PFSK-1 (cell line): Measurements from ENCODE around the gene LBR.

Experiments used
- FOXP2 ChIP-seq: optimal IDR thresholded peaks from 2 replicates; pipeline ENCODE3; 2011; ENCODE audit warnings: borderline replicate concordance, control low read depth, inconsistent platforms; ENCODE audit not compliant: insufficient read depth; ENCODE audit errors: extremely low read length, extremely low read depth
- POLR2AphosphoS5 ChIP-seq: IDR thresholded peaks from 2 replicates; pipeline ENCODE4 v1.6.1; 2012; ENCODE audit warnings: low read depth, mild to moderate bottlenecking, control low read depth, low read length, moderate library complexity
- SIN3A ChIP-seq: IDR thresholded peaks from 2 replicates; pipeline ENCODE4 v1.6.1; 2012; ENCODE audit warnings: mild to moderate bottlenecking, low read length, moderate library complexity, borderline replicate concordance; ENCODE audit not compliant: insufficient read depth
- TAF1 ChIP-seq: IDR thresholded peaks from 2 replicates; pipeline ENCODE4 v1.6.1; 2012; ENCODE audit warnings: low read length, control low read depth, borderline replicate concordance; ENCODE audit not compliant: insufficient read depth
- TF ChIP-seq, protein P1 (sequence below), 2 experiments: IDR thresholded peaks; 2 replicates each; pipeline versions ENCODE4 v1.6.1 to v1.8.0; 2011 to 2012; ENCODE audit warnings: low read depth in 2 of 2, low read length in 2 of 2, control low read depth in 1 of 2, inconsistent platforms in 1 of 2, mild to moderate bottlenecking in 1 of 2, moderate library complexity in 1 of 2; ENCODE audit not compliant: insufficient read depth in 1 of 2

Gene LBR

DNA sequence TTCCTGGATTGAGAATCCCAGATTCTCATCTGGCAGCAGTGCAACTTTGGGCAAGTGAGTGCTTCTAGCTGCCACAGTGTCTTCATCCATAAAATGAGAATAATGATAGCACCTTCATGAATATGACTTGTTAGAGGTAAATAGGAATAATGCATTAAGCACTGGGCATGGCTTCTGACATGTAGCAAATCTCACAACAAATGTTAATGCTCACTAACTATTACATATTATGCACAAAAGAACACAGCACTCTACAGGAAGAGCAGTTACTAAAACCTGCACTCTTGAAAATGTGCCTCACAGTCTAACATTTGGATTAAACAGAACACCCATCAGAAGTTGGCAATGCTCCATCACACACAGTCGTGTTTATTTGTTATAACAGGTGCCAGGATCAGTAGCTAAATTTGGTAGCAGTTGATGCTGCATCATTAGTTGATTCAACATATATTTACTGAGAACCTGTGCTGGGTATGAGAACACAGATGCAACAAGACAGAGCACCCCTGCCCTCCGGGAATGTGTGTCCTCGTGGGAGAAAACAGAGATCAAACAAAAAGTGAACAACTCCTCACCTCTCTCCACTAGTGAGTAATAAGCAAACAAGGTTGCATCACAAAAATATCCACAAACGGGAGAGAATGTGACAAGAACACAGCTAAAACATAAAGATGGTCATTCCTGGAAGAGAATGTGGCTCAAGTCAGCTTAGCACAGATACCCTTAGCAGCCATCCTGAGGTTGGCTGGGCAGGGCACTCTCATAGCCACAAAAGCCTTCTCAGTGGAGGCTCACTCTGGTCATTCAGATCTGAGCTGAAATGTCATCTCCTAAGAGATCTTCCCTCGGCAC lies 26.2 kb upstream of the LBR start:
- no peak for TF ChIP-seq FOXP2
- TF ChIP-seq, protein P1, sequence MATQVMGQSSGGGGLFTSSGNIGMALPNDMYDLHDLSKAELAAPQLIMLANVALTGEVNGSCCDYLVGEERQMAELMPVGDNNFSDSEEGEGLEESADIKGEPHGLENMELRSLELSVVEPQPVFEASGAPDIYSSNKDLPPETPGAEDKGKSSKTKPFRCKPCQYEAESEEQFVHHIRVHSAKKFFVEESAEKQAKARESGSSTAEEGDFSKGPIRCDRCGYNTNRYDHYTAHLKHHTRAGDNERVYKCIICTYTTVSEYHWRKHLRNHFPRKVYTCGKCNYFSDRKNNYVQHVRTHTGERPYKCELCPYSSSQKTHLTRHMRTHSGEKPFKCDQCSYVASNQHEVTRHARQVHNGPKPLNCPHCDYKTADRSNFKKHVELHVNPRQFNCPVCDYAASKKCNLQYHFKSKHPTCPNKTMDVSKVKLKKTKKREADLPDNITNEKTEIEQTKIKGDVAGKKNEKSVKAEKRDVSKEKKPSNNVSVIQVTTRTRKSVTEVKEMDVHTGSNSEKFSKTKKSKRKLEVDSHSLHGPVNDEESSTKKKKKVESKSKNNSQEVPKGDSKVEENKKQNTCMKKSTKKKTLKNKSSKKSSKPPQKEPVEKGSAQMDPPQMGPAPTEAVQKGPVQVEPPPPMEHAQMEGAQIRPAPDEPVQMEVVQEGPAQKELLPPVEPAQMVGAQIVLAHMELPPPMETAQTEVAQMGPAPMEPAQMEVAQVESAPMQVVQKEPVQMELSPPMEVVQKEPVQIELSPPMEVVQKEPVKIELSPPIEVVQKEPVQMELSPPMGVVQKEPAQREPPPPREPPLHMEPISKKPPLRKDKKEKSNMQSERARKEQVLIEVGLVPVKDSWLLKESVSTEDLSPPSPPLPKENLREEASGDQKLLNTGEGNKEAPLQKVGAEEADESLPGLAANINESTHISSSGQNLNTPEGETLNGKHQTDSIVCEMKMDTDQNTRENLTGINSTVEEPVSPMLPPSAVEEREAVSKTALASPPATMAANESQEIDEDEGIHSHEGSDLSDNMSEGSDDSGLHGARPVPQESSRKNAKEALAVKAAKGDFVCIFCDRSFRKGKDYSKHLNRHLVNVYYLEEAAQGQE (IDR thresholded peaks at IDR 0.05; ENCODE audit: insufficient read depth in 1 of 2, low read depth in 2 of 2, low read length in 2 of 2): no peak
- no peak for TF ChIP-seq TAF1
- no peak for TF ChIP-seq POLR2AphosphoS5
- TF ChIP-seq SIN3A: no peak

GRCh38 chr1:225451840-225452515 lies 24.1 kb upstream of the LBR start:
- no peak for TF ChIP-seq TAF1
- TF ChIP-seq, protein P1 (IDR thresholded peaks at IDR 0.05; ENCODE audit: insufficient read depth in 1 of 2, low read depth in 2 of 2, low read length in 2 of 2): no peak
- no peak for TF ChIP-seq SIN3A
- TF ChIP-seq POLR2AphosphoS5: no peak
- no peak for TF ChIP-seq FOXP2

GRCh38 chr1:225451340-225451739 lies 23.5 kb upstream of the LBR start:
- no peak for TF ChIP-seq POLR2AphosphoS5
- TF ChIP-seq TAF1: no peak
- TF ChIP-seq FOXP2: no peak
- TF ChIP-seq, protein P1 (IDR thresholded peaks at IDR 0.05; ENCODE audit: insufficient read depth in 1 of 2, low read depth in 2 of 2, low read length in 2 of 2): no peak
- TF ChIP-seq SIN3A: no peak

DNA sequence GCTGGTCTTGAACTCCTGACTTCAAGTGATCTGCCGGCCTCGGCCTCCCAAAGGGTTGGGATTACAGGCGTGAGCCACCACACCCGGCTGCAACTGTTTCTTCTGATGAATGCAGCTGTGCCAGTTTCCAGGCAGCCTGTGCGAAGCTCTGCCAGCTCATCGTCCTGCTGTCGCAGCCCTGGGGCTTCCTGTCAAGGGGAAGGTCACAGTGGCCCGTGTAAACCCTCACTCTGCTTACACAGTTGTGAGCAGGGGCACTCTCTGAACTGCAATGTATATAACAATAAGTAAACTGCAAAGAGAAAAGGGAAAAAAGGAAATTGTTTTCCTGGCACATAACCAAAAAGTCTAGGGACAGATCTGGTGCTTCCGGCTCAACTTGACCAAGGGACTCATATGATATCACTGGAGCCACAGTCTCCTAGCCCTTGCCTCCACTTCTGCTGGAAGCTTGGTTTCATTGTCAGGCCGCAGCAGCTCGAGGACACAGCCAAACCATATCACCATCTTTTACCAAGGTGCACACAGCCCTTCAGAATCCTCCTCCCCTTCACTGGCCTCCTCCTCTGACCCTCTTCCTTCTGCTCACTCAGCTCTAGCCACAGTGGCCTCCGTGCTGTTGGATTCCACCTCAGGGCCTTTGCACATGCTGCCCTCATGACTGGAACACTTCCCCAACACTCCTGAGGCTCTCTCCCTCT lies 22.8 kb upstream of the LBR start:
- TF ChIP-seq POLR2AphosphoS5: no peak
- TF ChIP-seq TAF1: no peak
- TF ChIP-seq FOXP2: no peak
- TF ChIP-seq SIN3A: no peak
- TF ChIP-seq, protein P1 (IDR thresholded peaks at IDR 0.05; ENCODE audit: insufficient read depth in 1 of 2, low read depth in 2 of 2, low read length in 2 of 2): no peak
